Measurements from ENCODE around the gene PTPRN. TPM values are rescaled to one million over a fixed set of nuclear protein-coding genes. Genes with fewer than 3 reads are reported as not detected.
"Not testable (repeated sequence)": the region's sequence is repeated elsewhere in the genome, so short reads cannot be mapped to it uniquely, and the experiment has no call there.

Gene PTPRN
- 11.3 and 22.7 TPM in 2 replicates for total RNA-seq (2014; rRNA removed; shearing (Covaris generic))
- 4.3 and 5.9 TPM in 2 replicates for polyA plus RNA-seq (2014; cell fraction: nucleus; rRNA removed)

GRCh38 chr2:219309278-219309677 lies at the start of gene PTPRN:
TSS of gene PTPRN (minus strand) at chr2:219309401. CDS start at chr2:219309332, 69 bp downstream.
- no peak for DNase-seq (ENCODE audit: extremely low read depth, low read depth)

GRCh38 chr2:219358170-219359075 lies 49.2 kb upstream of the PTPRN start:
- no peak for DNase-seq (ENCODE audit: extremely low read depth, low read depth)

DNA sequence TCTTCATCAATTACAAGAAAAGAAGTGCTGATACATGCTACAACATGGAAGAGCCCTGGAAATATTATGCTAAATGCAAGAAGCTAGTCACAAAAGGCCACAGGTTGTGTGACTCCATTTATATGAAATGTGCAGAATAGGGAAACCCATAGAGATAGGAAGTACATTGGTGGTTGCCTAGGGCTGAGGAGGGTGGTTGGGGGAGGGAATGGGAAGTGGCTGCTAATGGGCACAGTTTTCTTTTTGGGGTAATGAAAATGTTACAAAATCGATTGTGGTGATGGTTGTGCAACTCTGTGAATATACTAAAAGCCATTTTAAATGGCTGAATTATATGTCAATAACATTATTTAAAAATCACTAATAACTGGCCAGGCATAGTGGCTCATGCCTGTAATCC lies 47.6 kb upstream of the PTPRN start:
- DNase-seq (ENCODE audit: extremely low read depth, low read depth): no peak

- DNase-seq (ENCODE audit: extremely low read depth, low read depth): no peak
Observed at GRCh38 chr2:219354582-219354981, 45.4 kb upstream of the PTPRN start.

GRCh38 chr2:219353129-219353528 lies 43.9 kb upstream of the PTPRN start:
- no peak for DNase-seq (ENCODE audit: extremely low read depth, low read depth)

DNA sequence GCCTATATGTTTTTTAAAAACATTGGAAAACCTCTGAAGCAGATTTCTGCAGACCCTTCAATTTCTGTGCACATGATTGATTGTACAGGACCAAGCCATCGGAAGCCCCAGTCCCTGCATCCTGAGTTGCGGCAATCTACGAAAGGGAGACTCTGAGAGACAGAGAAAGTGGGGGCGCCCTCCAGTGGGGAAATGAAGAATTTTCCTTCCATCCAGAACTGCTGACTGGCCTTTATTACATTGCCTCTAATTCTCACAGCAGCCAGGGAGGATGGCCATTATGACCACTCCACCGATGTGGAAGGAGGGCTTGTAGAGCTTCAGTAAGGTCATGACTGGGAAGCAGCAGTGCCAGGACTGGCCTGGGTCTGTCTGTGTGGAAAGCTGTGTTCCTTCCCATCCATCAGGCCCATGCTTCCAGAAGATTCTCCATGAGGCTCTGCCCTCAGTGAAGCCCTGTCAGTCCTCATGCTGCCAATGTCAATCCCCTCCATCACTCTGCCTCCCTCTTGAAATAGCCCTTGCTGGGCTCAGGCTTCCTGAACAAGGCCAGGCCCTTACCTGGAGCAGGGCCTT lies 43.3 kb upstream of the PTPRN start:
- DNase-seq (ENCODE audit: extremely low read depth, low read depth): peak; percentile 70

DNA sequence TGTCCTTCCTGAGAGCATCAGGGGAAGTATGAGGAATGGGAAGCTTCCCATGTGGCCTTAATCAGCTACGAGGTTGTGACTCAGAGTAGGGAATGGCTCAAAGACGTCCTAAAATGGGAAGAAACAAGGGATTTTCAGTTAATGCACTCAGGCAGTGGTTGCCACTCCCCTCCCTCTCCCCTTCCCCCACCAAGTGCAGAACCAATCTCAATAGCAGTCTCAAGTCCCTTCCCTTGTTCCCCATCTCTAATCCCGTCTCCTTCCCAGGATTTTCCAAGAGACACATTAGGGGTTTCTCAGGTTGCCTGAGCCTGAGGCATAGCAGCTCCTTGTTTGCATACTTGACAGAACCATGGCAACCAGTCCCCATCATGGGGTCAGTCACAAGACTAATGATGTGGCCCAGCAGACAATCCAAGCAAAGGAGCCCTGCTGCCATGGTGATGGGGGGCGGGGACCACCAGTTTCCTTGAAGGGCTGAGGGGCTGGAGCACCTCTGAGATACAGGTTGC lies 41.6 kb upstream of the PTPRN start:
- no peak for DNase-seq (ENCODE audit: extremely low read depth, low read depth)

- DNase-seq (ENCODE audit: extremely low read depth, low read depth): no peak
Observed at GRCh38 chr2:219350215-219350614, 41.0 kb upstream of the PTPRN start.

DNA sequence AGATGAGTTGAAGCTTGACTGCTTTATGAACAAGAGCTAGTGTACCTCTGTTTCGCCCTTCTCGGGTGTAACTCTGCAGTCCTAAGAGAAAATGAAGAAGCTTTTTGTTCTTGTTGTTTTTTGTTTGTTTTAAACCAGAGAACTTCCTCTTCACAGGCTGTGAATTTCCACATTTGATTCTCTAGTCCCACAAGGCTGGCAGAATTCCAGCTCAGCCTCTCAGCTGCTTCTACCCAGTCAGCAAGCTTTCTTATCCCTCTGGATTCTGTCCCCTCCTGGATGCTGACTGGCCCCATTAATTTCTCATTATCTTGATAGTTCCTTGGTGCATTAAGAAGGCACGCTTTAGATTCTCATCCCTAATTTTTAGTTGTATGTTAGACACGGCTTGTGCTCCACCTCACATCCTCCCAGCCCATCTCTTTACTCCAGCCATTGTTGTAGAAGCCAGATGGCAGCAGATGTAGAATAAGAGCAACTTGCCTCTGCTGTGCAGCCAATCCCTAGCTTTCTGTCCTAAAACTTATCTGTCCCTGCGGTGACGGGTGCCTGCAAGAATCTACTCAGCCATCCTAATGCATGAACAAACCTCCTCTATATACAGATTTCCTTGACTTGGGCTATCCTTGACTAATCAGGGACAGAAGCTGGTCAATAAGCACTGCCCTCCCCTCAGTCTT lies 35.7 kb upstream of the PTPRN start:
- no peak for DNase-seq (ENCODE audit: extremely low read depth, low read depth)

DNA sequence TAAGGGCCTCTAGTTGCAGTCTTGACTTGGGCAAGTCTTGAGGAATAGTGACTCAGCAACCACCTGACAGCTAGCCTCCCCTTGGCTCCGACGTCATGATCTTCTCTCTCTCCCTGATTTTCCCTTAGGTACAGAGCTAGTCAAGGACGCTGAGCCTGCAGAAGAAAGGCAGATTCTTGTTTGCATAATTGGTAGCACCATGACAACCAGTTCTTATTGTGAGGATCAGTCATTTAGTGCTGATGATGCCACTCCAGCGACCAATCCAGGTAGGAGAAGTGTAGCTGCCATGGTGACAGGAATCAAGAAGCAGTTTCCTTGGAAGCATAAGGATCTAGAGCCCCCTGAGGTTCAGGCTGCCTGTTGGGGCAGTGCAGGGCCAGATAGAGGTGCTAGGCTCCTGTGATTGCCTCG lies 26.2 kb upstream of the PTPRN start:
- DNase-seq (ENCODE audit: extremely low read depth, low read depth): no peak

DNA sequence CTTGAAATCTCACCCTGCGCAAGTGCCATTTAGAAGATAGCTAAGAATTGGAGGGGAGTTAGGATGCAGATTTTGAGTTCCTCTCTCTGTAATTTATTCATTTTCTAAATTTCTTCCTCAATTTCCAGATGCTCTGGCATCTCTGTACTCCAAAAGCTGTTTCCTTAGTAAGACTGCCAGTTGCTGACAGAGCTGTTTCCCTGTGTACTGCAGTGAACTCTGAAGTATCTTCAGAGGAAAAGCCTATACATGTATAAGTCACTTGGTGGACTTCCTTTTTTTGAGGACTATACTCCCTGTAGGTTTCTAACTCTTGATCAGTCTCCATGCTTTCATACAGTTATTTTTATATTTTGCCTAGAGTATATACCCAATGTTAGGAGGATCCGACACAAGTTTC lies 24.9 kb upstream of the PTPRN start:
- no peak for DNase-seq (ENCODE audit: extremely low read depth, low read depth)

GRCh38 chr2:219332542-219332941 lies 23.3 kb upstream of the PTPRN start, which contains the start of gene RESP18:
TSS of gene RESP18 (minus strand) at chr2:219332744.
- DNase-seq (ENCODE audit: extremely low read depth, low read depth): no peak

DNA sequence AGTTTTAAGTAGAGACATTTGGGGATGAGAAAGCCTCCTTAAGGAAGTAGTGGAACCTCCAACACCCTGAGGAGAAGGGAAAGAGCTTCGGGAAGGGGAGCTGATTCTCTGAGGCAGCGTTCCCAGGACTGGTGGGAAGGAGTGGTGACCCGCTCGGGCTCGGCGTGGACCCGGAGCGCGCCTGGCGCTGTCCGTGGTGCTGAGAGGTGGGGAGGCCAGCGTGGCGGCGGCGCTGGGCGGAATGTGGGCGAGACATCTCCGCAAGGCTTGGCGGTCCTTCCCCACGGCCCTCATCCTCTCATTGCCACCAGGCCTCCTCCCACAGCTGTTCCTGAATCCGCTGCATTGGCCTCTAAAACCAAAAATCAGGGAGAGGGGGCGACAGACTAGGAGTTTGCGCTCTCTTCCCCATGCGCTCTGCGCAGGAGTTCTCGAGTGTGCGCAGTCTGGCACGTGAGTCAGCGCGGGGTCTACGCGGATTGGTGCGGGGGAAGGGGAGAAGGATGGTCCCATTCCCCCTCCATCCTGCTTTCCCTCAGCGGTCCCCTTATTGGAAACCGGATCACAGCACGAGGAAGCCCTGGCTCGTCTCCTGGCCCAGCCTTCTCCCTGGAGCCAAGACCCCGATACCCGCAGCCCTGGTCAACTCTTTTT lies 22.5 kb upstream of the PTPRN start:
- no peak for DNase-seq (ENCODE audit: extremely low read depth, low read depth)

DNA sequence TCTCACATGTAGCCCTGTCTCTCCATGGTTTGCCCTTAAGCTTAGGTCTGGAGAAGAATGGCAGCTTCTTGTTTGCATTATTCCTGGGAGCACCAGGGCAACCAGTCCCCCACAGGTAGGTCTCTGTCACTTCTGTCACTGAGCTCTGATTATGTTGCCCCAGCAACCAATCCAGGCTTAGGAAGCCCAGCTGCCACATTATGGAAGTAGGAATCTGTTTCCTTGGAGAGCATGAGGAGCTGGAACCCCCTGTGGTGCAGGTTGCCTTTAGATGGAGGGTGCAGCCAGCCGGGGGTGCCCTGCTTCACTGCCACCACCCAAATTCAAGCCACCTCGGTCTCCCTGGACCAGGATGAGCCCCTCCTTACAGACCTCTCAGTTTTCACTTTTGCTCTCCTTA lies 18.5 kb upstream of the PTPRN start:
- DNase-seq (ENCODE audit: extremely low read depth, low read depth): no peak

DNA sequence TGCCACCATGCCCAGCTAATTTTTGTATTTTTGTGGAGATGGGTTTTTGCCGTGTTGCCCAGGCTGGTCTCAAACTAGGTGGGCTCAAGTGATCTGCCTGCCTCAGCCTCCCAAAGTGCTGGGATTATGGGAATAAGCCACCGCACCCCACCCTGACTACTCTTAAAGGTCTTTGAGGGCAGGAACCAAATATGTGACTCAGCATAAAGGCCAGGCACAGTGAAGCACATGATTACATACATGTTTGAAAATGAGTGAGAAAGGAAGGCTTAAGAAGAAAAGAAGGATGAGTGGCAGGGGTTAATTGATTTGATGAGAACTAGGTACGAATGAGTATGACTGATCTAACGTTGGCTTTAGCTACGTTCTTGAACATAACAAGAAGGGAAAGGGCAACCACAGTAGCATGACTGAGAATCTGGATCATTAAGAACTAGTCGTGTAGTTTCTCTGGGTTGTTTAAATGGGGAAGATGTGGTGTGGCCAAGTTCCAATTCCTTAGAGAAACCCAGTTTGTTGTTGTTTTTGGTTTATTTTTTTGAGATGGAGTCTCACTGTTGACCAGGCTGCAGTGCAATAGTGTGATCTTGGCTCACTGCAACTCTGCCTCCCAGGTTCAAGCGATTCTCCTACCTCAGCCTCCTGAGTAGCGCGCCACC lies 16.6 kb upstream of the PTPRN start:
- no peak for DNase-seq (ENCODE audit: extremely low read depth, low read depth)

GRCh38 chr2:219325136-219325535 lies 15.9 kb upstream of the PTPRN start:
- no peak for DNase-seq (ENCODE audit: extremely low read depth, low read depth)

- DNase-seq (ENCODE audit: extremely low read depth, low read depth): no peak
Observed at GRCh38 chr2:219323434-219323833, 14.2 kb upstream of the PTPRN start.

DNA sequence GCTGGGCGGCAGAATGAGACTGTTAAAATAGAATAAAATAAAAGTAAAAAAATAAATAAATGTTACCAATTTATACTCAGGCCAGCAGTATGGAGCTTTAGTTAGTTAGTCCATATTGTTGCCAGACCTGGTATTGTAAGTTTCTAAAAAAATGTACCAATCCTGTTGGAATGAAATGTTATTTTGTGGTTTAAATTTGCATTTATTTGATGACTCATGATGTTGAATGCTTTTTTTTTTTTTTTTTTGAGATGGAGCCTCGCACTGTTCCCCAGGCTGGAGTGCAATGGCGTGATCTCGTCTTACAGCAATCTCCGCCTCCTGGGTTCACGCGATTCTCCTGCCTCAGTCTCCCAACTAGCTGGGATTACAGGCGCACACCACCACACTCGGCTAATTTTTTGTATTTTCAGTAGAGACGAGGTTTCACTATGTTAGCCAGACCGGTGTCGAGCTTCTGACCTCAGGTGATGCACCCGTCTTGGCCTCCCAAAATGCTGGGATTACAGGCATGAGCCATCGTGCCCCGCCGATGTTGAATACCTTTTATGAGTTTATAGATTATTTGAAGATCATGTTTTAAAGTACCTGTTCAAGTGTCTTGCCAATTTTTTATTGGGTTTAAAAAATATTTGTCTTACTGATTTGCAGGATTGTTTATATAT lies 5.7 kb upstream of the PTPRN start:
- DNase-seq (ENCODE audit: extremely low read depth, low read depth): no peak

DNA sequence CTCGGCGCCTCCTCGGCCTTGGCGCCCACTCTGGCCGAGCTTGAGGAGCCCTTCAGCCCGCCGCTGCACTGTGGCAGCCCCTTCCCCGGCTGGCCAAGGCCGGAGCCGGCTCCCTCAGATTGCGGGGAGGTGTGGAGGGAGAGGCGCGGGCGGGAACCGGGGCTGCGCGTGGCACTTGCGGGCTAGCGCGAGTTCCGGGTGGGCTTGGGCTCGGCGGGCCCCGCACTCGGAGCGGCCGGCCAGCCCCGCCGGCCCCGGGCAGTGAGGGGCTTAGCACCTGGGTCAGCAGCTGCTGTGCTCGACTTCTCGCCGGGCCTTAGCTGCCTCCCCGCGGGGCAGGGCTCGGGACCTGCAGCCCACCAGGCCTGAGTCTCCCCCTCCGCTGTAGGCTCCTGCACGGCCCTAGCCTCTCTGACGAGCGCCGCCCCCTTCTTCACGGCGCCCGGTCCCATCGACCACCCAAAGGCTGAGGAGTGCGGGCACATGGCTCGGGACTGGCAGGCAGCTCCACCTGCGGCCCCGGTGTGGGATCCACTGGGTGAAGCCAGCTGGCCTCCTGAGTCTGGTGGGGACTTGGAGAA lies 3.6 kb upstream of the PTPRN start:
- DNase-seq (ENCODE audit: extremely low read depth, low read depth): not testable (repeated sequence)

Data from NCI-H460 (cell line).